ENCODE results near the gene WDR4. TPM values are rescaled to one million over a fixed set of nuclear protein-coding genes. Genes with fewer than 3 reads are reported as not detected.

Gene WDR4
- total RNA-seq, 4 donors from 2014 or later, result 13.0 to 30.6 (median 17.4) TPM

GRCh38 chr21:42851812-42852665 lies 27.3 kb downstream of the WDR4 start:
- WGBS, 2 donors, result 94 to 96% methylated on average over 15 to 17 of the region's 19 CpGs
- Histone ChIP-seq H3K4me3 (no peak overlapping the region), H3K27me3 (no peaks in the 10 kb centered on the region), H3K4me1 (no peaks in the 10 kb centered on the region), H3K9me3 (no peaks in the 10 kb centered on the region), H3K36me3 (peaks cover 2 to 97% (median 36%) of the 10 kb centered on the region in 3 donors), H3K27ac (no peak overlapping the region)
- no peak for DNase-seq (ENCODE audit: low spot score in 2 of 2)
- TF ChIP-seq POLR2A (IDR thresholded peaks at IDR 0.05), result no peak
- TF ChIP-seq CTCF (IDR thresholded peaks at IDR 0.05), result no peak
- no peak for TF ChIP-seq EP300 (IDR thresholded peaks at IDR 0.05)

GRCh38 chr21:42850866-42851391 lies 28.4 kb downstream of the WDR4 start:
- no peaks in the 10 kb centered on the region for H3K27me3 ChIP-seq
- no peaks in the 10 kb centered on the region for H3K4me1 ChIP-seq
- H3K4me3 ChIP-seq, result no peak overlapping the region
- WGBS, 2 donors, result 74 to 80% methylated on average over 18 of the region's 21 CpGs
- no peak for DNase-seq (ENCODE audit: low spot score in 2 of 2)
- TF ChIP-seq EP300 (IDR thresholded peaks at IDR 0.05), result no peak
- peak in 1 of 5 experiments; percentile 14 for TF ChIP-seq CTCF (IDR thresholded peaks at IDR 0.05)
- no peak for TF ChIP-seq POLR2A (IDR thresholded peaks at IDR 0.05)
- H3K9me3 ChIP-seq, result no peaks in the 10 kb centered on the region
- H3K36me3 ChIP-seq, result peaks cover 2 to 97% (median 30%) of the 10 kb centered on the region in 3 donors
- no peak overlapping the region for H3K27ac ChIP-seq

- WGBS, 2 donors, result 81 to 90% methylated on average over 8 to 10 of the region's 10 CpGs
- Histone ChIP-seq H3K27me3 (no peaks in the 10 kb centered on the region), H3K27ac (no peak overlapping the region), H3K4me3 (no peak overlapping the region), H3K9me3 (no peaks in the 10 kb centered on the region), H3K4me1 (no peaks in the 10 kb centered on the region), H3K36me3 (peaks cover 2 to 97% (median 25%) of the 10 kb centered on the region in 3 donors)
- no peak for DNase-seq (ENCODE audit: low spot score in 2 of 2)
- TF ChIP-seq EP300 (IDR thresholded peaks at IDR 0.05), result no peak
- TF ChIP-seq POLR2A (IDR thresholded peaks at IDR 0.05), result no peak
- TF ChIP-seq CTCF (IDR thresholded peaks at IDR 0.05), result no peak
Observed at GRCh38 chr21:42850463-42850862, 28.9 kb downstream of the WDR4 start.

- H3K27ac ChIP-seq, result no peak overlapping the region
- peaks cover 2 to 97% (median 22%) of the 10 kb centered on the region in 3 donors for H3K36me3 ChIP-seq
- TF ChIP-seq EP300 (IDR thresholded peaks at IDR 0.05), result no peak
- TF ChIP-seq CTCF (IDR thresholded peaks at IDR 0.05), result no peak
- TF ChIP-seq POLR2A (IDR thresholded peaks at IDR 0.05), result no peak
- H3K4me3 ChIP-seq, result no peak overlapping the region
- H3K27me3 ChIP-seq, result no peaks in the 10 kb centered on the region
- no peak for DNase-seq (ENCODE audit: low spot score in 2 of 2)
- 93 to 94% methylated on average over 25 to 29 of the region's 29 CpGs for WGBS, 2 donors
- H3K9me3 ChIP-seq, result no peaks in the 10 kb centered on the region
- H3K4me1 ChIP-seq, result no peaks in the 10 kb centered on the region
Observed at GRCh38 chr21:42849759-42850412, 29.5 kb downstream of the WDR4 start.
